Measurements from ENCODE around the gene FIGNL1.

GRCh38 chr7:50474382-50475160 is 24.4 kb upstream of the FIGNL1 start:
- TF ChIP-seq CTCF (IDR thresholded peaks at IDR 0.05) (no peak), POLR2A (IDR thresholded peaks at IDR 0.05) (no peak), POLR2AphosphoS5 (IDR thresholded peaks at IDR 0.05) (no peak)
